Memory B cell (primary cell): ENCODE data around the gene GNG12.

Experiments used
- ATAC-seq: fragments of 150-1000 bp; cut with Tn5 transposase; 2 replicates; pipeline ENCODE4 v1.10.0; 2021; ENCODE audit warnings: low read depth, mild to moderate bottlenecking, moderate library complexity
- DNase-seq, 2 donors: peaks; one replicate each; pipeline ENCODE4 v3.0.0; 2022; ENCODE audit warnings: low spot score in 2 of 2
- H3K27ac Mint-ChIP-seq: one replicate; pipeline ENCODE4 v1.8.0; 2022; ENCODE audit warnings: mild to moderate bottlenecking, moderate library complexity, mixed read lengths
- H3K27me3 Mint-ChIP-seq: one replicate; pipeline ENCODE4 v1.8.0; 2022; ENCODE audit warnings: mixed read lengths
- H3K36me3 Mint-ChIP-seq: one replicate; pipeline ENCODE4 v1.8.0; 2022; ENCODE audit warnings: mild to moderate bottlenecking, mixed read lengths
- H3K4me1 Mint-ChIP-seq: one replicate; pipeline ENCODE4 v1.8.0; 2022; ENCODE audit warnings: mixed read lengths
- H3K4me3 Mint-ChIP-seq: one replicate; pipeline ENCODE4 v1.8.0; 2022; ENCODE audit warnings: mild to moderate bottlenecking, moderate library complexity, mixed read lengths
- H3K9me3 Mint-ChIP-seq: one replicate; pipeline ENCODE4 v1.8.0; 2022; ENCODE audit warnings: mixed read lengths

GNG12 gene

DNA sequence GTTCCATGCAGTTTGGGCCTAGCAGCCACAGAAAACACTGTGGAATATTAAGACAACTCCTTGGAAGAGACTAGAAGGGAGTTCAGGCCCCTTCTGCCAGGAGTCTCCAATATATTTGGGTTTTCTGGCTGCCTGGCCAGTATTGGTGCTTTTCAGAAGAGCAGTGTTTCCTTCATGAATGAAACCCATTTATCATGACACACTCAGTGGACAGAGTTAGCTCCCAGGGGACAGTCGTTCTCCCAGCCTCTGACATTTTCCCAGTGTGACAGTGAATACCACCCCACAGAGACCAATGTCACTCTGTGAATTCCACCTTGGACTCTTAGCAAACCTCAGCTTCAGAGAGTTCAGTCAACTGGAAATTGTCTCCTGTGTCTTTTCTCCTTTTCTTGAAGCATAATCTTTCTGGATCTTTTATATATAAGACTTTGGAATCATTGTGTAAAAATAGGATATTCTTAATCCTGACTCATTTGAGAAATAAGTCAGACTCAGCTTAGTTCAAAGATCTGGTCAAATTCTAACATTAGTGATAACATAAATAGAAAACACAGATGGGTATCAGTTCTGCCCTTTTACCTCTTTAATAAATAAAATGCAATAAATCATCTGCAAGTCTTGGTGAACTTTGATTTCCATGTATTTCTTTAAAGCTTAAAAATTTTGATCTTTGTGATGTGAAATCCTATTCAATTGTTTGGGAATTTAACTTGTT is 40.4 kb downstream of the GNG12 start:
- H3K27ac Mint-ChIP-seq, result no peak overlapping the region
- peaks cover 1% of the 10 kb centered on the region for H3K9me3 Mint-ChIP-seq
- H3K4me1 Mint-ChIP-seq, result no peaks in the 10 kb centered on the region
- H3K4me3 Mint-ChIP-seq, result no peak overlapping the region
- no peak for ATAC-seq
- no peak for DNase-seq
- no peaks in the 10 kb centered on the region for H3K36me3 Mint-ChIP-seq
- H3K27me3 Mint-ChIP-seq, result peaks cover 17% of the 10 kb centered on the region

DNA sequence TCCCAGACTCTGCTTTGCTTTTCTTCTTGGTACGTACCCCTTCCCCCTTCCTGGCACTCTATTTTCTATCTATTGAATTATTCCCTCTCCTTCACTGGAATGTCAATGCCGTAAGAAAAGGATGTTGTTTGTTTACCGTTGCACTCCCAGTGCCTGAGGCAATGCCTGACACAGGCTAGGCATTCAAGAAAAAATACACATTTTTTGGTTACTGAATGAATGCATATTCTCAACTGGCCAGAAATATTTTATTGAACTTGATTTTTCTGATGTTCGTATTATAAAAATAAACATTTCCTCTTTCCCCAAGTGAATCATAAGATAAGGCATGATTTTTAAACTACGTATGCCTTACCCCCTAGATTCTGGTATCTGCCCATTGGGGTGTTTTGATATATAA is 41.2 kb downstream of the GNG12 start:
- Mint-ChIP-seq H3K27ac (no peak overlapping the region), H3K27me3 (peaks cover 15% of the 10 kb centered on the region), H3K36me3 (no peaks in the 10 kb centered on the region), H3K4me1 (no peaks in the 10 kb centered on the region), H3K9me3 (peaks cover 1% of the 10 kb centered on the region), H3K4me3 (no peak overlapping the region)
- ATAC-seq (no peak), DNase-seq (no peak)

DNA sequence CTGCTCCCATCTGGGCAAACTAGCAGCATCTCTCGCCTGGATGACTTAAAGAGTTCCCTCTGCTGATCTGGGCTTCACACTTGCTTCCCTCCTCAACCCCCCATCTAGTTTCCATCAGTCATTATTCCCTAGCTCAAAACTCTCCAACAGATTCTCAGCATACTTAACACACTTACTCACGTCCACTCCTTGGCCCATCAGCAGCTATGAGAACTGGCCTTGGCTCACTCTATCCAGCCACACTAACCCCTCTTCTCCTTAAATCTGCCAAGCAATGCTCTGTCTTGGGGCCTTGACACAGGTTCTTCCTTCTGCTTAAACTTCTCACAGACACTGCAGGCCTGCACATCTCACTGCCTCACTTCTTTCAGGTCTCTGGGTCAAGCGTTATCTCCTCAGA is 41.6 kb downstream of the GNG12 start:
- Mint-ChIP-seq H3K9me3 (peaks cover 1% of the 10 kb centered on the region), H3K4me3 (no peak overlapping the region), H3K36me3 (no peaks in the 10 kb centered on the region), H3K27me3 (peaks cover 17% of the 10 kb centered on the region), H3K4me1 (no peaks in the 10 kb centered on the region), H3K27ac (no peak overlapping the region)
- ATAC-seq (no peak), DNase-seq (no peak)

DNA sequence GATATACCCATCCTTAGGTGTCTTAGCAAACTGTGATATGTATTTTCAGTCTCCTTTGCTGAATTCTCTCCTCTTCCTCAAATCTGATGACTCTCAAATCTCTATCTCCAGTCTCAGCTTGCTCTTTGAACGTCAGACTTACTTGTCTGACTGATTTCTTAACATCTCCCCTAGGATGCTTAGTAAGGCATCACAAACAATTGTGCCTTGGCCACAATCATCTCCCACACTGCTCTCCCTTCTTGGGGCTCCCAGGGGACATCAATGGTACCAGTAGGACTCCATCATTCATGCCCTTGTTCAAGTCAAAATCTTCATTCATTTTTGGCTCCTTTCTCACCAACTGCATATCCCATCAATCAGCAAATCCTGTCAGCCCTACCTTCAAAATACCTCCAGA is 42.0 kb downstream of the GNG12 start:
- no peaks in the 10 kb centered on the region for H3K9me3 Mint-ChIP-seq
- H3K36me3 Mint-ChIP-seq, result no peaks in the 10 kb centered on the region
- no peak for ATAC-seq
- no peak overlapping the region for H3K27ac Mint-ChIP-seq
- H3K4me1 Mint-ChIP-seq, result no peaks in the 10 kb centered on the region
- H3K27me3 Mint-ChIP-seq, result peaks cover 16% of the 10 kb centered on the region
- no peak overlapping the region for H3K4me3 Mint-ChIP-seq
- no peak for DNase-seq

DNA sequence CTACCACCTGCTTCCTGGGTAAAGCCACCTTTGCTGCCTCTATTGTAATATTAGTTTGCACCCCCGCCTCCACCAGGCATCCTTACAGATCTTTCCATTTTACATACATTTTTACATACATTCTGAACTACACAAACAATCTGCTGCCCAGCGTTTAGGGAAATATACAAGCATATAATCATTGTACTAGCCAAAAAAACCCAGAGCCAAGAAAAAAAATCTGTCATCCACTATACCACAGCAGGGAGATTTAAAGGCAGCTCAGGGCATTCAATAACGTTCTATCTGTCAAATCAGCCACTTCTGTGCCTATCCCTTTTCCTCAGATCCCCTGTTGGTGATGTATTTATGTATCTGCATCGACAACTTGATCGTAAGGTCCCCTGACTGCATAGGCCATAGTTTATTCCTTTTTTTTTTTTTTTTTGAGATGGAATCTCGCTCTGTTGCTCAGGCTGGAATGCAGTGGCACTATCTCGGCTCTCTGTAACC is 43.0 kb downstream of the GNG12 start:
- no peak overlapping the region for H3K27ac Mint-ChIP-seq
- no peaks in the 10 kb centered on the region for H3K9me3 Mint-ChIP-seq
- no peak for ATAC-seq
- peaks cover 14% of the 10 kb centered on the region for H3K27me3 Mint-ChIP-seq
- H3K36me3 Mint-ChIP-seq, result no peaks in the 10 kb centered on the region
- DNase-seq, result no peak
- no peak overlapping the region for H3K4me3 Mint-ChIP-seq
- H3K4me1 Mint-ChIP-seq, result no peaks in the 10 kb centered on the region

DNA sequence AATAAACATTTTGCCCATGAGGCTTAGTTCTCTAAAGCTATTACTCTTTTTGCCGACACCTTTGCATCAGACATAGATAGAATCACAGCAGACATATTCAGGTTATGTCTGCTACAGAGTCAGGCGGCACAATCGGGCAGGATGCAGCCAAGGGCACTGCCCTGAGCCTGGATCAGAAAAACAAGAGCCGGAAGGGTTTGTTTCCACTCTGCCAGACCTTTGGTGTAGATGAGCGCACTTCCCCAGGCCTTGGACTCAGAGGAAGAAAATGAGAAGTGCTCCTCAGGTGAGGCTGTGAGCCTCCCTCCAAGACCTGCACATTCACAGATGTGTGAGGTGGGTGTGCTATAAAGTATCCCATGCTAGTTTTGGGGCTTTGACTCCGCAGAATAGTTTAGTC is 43.7 kb downstream of the GNG12 start:
- H3K9me3 Mint-ChIP-seq, result no peaks in the 10 kb centered on the region
- DNase-seq (no peak), ATAC-seq (no peak)
- H3K4me1 Mint-ChIP-seq, result no peaks in the 10 kb centered on the region
- no peak overlapping the region for H3K4me3 Mint-ChIP-seq
- no peak overlapping the region for H3K27ac Mint-ChIP-seq
- H3K27me3 Mint-ChIP-seq, result peaks cover 14% of the 10 kb centered on the region
- no peaks in the 10 kb centered on the region for H3K36me3 Mint-ChIP-seq

DNA sequence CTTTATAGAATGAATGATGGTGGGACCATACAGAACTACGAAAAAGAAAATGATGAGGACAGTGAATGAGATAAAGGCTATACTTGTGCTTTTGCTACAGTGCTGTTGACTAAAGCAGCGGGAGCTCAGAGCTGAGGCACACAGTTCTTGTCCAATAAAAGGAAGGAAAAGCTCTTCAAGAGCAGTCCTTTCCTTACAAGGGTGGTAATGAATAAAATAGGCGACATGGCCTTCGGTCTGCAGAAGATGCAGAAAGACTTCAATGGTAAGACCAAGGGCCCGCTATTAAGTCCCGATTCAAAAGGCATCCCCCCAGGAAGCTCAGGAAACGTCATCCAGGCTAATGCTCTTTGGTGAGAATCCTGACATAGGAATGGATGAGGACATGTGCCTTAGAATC is 44.4 kb downstream of the GNG12 start:
- H3K36me3 Mint-ChIP-seq, result no peaks in the 10 kb centered on the region
- H3K4me3 Mint-ChIP-seq, result no peak overlapping the region
- no peak overlapping the region for H3K27ac Mint-ChIP-seq
- ATAC-seq (no peak), DNase-seq (no peak)
- H3K4me1 Mint-ChIP-seq, result no peaks in the 10 kb centered on the region
- no peaks in the 10 kb centered on the region for H3K9me3 Mint-ChIP-seq
- peaks cover 14% of the 10 kb centered on the region for H3K27me3 Mint-ChIP-seq

DNA sequence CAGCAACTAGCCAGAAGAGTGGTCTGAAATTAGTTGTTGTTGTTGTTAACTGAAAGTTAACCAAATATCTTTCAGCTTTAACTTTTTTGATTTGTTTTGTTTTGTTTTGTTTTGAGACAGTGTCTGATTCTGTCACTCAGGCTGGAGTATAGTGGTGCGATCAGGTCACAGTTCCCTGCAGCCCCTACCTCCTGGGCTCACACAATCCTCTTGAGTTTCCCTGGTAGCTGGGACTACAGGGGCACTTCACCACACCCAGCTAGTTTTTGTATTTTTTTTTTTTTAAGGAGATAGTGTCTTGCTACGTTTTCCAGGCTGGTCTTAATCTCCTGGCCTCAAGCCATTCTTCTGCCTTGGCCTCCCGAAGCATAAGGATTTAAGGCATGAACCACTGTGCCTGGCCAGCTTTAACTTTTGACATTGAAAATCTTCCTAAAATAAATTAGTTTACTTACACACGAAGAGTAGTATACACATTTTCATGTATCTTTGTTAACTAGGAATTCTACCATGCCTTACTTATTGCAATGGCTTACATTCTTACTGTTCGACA is 45.0 kb downstream of the GNG12 start:
- no peak overlapping the region for H3K4me3 Mint-ChIP-seq
- H3K9me3 Mint-ChIP-seq, result no peaks in the 10 kb centered on the region
- no peak overlapping the region for H3K27ac Mint-ChIP-seq
- ATAC-seq, result no peak
- no peaks in the 10 kb centered on the region for H3K36me3 Mint-ChIP-seq
- peaks cover 14% of the 10 kb centered on the region for H3K27me3 Mint-ChIP-seq
- no peaks in the 10 kb centered on the region for H3K4me1 Mint-ChIP-seq
- DNase-seq, result no peak

DNA sequence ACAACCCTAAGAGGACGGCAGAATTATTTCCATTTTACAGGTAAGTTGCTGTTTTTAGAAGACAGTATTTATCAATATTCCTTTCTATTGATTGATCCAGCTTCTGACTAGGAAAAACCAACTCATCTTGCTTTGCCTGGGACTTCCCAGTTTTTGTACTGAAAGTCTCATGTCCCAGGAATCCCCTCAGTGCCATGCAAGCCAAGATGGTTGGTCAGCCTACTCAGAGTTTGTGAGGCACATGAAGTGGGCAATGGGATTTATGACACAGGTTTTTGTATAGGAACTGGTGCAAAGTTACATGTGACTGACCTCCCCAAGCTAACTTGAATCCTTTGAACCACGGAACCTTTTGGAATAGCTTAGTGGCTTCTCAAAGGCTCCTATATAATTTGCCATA is 45.5 kb downstream of the GNG12 start:
- DNase-seq (no peak), ATAC-seq (no peak)
- Mint-ChIP-seq H3K4me1 (no peaks in the 10 kb centered on the region), H3K4me3 (no peak overlapping the region), H3K36me3 (no peaks in the 10 kb centered on the region), H3K27me3 (peaks cover 14% of the 10 kb centered on the region), H3K9me3 (no peaks in the 10 kb centered on the region), H3K27ac (no peak overlapping the region)

DNA sequence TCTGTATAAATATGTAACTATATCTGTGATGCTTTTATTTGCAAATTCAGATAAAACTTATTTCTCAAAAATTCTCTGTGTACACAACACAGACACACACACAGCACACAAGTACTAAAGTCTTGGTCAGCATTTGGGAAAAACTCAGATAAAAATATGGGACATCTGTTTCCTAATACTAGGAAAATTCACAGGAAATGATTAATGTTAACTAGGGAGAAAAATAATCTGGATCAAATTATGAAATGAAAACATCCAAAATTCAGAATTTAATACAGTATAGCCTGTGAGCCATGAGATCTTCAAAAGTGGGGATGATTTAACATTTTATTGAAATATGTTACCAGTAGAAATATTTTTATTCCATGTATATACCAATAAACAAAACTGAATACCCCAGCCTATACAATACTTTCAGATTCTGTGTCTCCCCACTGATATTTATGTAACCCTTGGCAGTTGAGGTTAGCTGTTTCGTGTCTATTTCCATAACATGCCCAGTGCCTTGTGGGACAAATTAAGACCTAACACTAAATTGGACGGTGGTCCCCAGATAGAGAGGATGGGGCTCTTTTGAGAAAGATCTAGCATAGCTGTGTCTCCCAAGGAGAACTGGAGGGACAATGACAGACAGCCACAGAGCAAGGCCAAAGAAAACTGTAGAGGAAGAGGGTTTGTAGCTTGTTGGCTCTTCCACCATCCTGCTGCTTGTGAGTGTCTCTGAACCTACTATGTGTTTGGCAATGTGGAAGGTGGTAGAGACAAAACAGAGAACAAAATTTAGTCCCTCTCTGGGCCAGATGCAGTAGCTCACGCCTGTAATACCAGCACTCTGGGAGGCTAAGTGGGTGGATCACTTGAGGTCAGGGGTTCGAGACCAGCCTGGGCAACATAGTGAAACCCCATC is 47.2 kb downstream of the GNG12 start:
- Mint-ChIP-seq H3K9me3 (no peaks in the 10 kb centered on the region), H3K4me3 (no peak overlapping the region), H3K27me3 (peaks cover 8% of the 10 kb centered on the region), H3K4me1 (no peaks in the 10 kb centered on the region), H3K27ac (no peak overlapping the region), H3K36me3 (no peaks in the 10 kb centered on the region)
- no peak for ATAC-seq
- DNase-seq, result no peak

DNA sequence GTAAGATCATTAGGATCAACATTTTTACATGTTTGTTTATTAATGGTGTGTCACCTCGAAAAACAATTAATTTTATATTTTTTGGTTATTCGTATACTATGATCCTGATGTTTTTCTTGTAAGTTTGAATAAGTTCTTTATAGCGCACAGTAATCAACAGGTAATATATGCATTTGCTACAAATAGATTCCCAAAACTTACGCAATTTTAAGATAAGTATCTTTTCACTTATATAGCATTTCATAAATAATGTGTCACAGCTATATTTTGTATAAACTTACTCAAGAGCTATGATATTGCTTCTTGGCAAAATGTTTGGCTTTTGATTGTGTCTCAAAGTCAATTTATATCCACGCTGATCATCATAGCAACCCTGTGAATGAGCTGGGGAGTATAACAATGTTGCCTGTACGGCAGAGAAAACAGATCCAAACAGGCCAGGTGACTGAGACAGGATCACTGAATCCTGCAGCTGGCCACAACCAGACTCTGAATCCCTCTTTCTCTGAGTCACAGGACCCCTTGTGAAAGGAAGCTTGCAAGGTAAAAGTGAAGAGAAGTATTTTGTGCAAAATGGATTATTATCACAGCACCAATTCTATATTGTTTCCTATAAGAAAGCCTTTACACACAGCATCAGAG is 48.6 kb downstream of the GNG12 start:
- DNase-seq, result no peak
- Mint-ChIP-seq H3K9me3 (no peaks in the 10 kb centered on the region), H3K27me3 (peaks cover 5% of the 10 kb centered on the region), H3K36me3 (no peaks in the 10 kb centered on the region), H3K4me1 (no peaks in the 10 kb centered on the region), H3K27ac (no peak overlapping the region), H3K4me3 (no peak overlapping the region)
- ATAC-seq, result no peak

DNA sequence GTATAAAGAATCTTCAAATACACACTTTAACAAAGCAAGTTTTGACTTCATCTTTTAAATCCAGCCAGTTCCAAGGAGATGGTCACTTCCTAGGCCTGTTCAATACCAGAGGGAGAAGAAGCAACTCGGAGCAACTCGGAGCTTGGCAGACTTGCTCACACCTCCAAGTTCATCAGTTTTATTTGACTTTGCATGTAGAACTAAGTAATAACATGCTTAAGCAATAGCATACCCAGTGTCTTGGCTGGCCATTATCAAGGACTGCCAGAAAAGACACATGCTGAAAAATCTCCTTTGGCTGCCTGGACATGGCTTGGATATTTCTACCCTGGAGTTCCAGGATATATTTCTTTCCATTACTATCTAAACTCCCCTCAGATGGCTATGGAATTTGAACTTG is 52.6 kb downstream of the GNG12 start:
- Mint-ChIP-seq H3K27me3 (peaks cover 7% of the 10 kb centered on the region), H3K4me3 (no peak overlapping the region), H3K36me3 (no peaks in the 10 kb centered on the region), H3K9me3 (no peaks in the 10 kb centered on the region), H3K4me1 (no peaks in the 10 kb centered on the region), H3K27ac (no peak overlapping the region)
- ATAC-seq (no peak), DNase-seq (no peak)

DNA sequence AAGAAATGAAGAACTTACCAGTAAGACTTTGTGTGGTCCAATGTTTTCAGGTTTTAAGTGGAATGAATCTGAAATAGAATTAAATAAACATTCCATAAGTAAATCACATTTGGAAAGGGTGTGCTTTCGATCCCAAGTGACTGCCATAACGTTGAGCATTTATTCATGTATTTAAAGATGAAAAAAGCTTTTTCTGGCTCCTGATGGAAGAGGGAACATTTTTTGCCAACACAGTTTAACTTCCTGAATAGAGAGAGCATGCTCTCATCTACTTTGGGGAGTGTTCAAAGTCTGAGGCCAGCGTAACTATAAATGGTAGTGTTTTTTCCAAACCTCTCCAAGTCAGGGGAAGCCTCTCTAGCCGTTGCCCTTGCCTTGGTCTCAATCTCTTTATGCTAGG is 55.8 kb downstream of the GNG12 start:
- H3K27me3 Mint-ChIP-seq, result peaks cover 15% of the 10 kb centered on the region
- DNase-seq, result no peak
- H3K4me1 Mint-ChIP-seq, result no peaks in the 10 kb centered on the region
- H3K36me3 Mint-ChIP-seq, result no peaks in the 10 kb centered on the region
- H3K9me3 Mint-ChIP-seq, result no peaks in the 10 kb centered on the region
- H3K4me3 Mint-ChIP-seq, result no peak overlapping the region
- no peak overlapping the region for H3K27ac Mint-ChIP-seq
- no peak for ATAC-seq

DNA sequence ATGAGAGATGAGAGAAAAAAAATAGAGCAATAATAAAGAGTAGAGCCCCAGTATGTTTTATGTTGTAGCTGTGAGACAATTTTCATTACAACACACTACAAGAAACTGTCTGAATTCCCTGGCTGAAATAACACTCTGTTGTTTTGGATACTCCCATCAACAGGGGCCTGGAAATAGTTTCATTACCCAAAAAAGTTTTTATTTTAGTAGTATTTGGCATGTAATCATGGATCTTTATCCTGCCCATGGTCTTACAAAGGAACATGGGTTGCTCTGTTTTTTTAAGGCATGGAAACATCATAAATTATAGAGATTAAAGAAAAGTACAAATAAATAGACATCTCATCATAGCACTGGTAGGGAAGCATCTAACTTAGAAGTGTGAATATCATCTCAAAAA is 56.3 kb downstream of the GNG12 start:
- peaks cover 15% of the 10 kb centered on the region for H3K27me3 Mint-ChIP-seq
- no peaks in the 10 kb centered on the region for H3K36me3 Mint-ChIP-seq
- H3K27ac Mint-ChIP-seq, result no peak overlapping the region
- DNase-seq, result no peak
- H3K9me3 Mint-ChIP-seq, result no peaks in the 10 kb centered on the region
- no peaks in the 10 kb centered on the region for H3K4me1 Mint-ChIP-seq
- H3K4me3 Mint-ChIP-seq, result no peak overlapping the region
- no peak for ATAC-seq
